GM23248 (cell line): ENCODE measurements around the gene LRP2BP.

Experiments
- EZH2 ChIP-seq: fragments of 200-600 bp; sonication (generic); IDR thresholded peaks from 2 replicates; pipeline ENCODE4 v1.6.1; 2018; ENCODE audit warnings: antibody characterized with exemption, mild to moderate bottlenecking; ENCODE audit not compliant: insufficient read depth, poor library complexity, severe bottlenecking
- EZH2phosphoT487 ChIP-seq: fragments of 200-600 bp; sonication (generic); IDR thresholded peaks from 2 replicates; pipeline ENCODE4 v1.6.1; 2018; ENCODE audit warnings: antibody characterized with exemption, moderate library complexity, mild to moderate bottlenecking, low read depth; ENCODE audit not compliant: insufficient read depth

DNA sequence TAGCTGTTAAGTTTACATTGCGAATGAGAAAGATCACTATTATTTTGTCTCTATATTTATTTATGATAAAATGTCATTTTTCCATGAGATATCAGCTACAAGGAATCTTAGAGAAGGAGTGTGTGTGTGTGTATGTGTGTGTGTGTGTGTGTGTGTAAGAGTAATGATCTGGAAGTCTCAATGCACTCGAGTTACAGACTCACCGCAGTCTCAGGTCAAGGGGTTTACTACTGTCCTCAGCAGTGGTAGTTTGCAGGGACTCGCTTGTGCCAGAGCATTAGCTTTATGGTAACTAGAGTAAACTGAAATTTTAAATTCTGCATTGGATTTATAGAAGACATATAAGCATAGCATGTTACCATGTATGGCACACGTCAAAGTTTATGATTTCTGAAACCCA is 30.8 kb downstream of the LRP2BP start:
- no peak for TF ChIP-seq EZH2
- no peak for TF ChIP-seq EZH2phosphoT487
